ENCODE data around the gene STX3.
A peak's percentile ranks its signal among the peaks of the same experiment; 100 is the strongest.

The STX3 gene

GRCh38 chr11:59753650-59754493, 1.3 kb upstream of the STX3 start:
- peak; percentile 87 for TF ChIP-seq CTCF (IDR thresholded peaks at IDR 0.05)

GRCh38 chr11:59754494-59754858, 700 bp upstream of the STX3 start:
- no peak for TF ChIP-seq CTCF (IDR thresholded peaks at IDR 0.05)

GRCh38 chr11:59755701-59756557, 753 bp downstream of the STX3 start:
- no peak for TF ChIP-seq CTCF (IDR thresholded peaks at IDR 0.05)

GRCh38 chr11:59756558-59756840, 1.3 kb downstream of the STX3 start:
- no peak for TF ChIP-seq CTCF (IDR thresholded peaks at IDR 0.05)

GRCh38 chr11:59756845-59757244, 1.7 kb downstream of the STX3 start:
- TF ChIP-seq CTCF (IDR thresholded peaks at IDR 0.05), result no peak

- no peak for TF ChIP-seq CTCF (IDR thresholded peaks at IDR 0.05)
Observed at GRCh38 chr11:59758401-59759037, 3.3 kb downstream of the STX3 start.

GRCh38 chr11:59759900-59760299, 4.7 kb downstream of the STX3 start:
- TF ChIP-seq CTCF (IDR thresholded peaks at IDR 0.05), result no peak

All from LNCAP (cell line).